Suppressor macrophage treated with lipopolysaccharide for 1 hour (primary cell): Measurements from ENCODE around the gene PRKCH.

ENCODE experiments used
- DNase-seq, 3 donors: peaks; one replicate each; pipeline ENCODE4 v3.0.0-alpha.2; 2020 to 2022

Gene PRKCH

GRCh38 chr14:61599942-61600341, 278.6 kb downstream of the PRKCH start:
- peak; percentile 33 to 58 (median 52) for DNase-seq
